Stimulated activated CD8-positive, alpha-beta memory T cell treated with anti-CD3 and anti-CD28 coated beads, Interleukin-7, amount 100 ng/mL, for 24 hours (primary cell): ENCODE measurements around the gene TMEM115.

ENCODE experiments used
- DNase-seq: peaks from one replicate; pipeline ENCODE4 v3.0.0-alpha.2; 2020; ENCODE audit warnings: low read depth

The TMEM115 gene, protein sequence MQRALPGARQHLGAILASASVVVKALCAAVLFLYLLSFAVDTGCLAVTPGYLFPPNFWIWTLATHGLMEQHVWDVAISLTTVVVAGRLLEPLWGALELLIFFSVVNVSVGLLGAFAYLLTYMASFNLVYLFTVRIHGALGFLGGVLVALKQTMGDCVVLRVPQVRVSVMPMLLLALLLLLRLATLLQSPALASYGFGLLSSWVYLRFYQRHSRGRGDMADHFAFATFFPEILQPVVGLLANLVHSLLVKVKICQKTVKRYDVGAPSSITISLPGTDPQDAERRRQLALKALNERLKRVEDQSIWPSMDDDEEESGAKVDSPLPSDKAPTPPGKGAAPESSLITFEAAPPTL

DNA sequence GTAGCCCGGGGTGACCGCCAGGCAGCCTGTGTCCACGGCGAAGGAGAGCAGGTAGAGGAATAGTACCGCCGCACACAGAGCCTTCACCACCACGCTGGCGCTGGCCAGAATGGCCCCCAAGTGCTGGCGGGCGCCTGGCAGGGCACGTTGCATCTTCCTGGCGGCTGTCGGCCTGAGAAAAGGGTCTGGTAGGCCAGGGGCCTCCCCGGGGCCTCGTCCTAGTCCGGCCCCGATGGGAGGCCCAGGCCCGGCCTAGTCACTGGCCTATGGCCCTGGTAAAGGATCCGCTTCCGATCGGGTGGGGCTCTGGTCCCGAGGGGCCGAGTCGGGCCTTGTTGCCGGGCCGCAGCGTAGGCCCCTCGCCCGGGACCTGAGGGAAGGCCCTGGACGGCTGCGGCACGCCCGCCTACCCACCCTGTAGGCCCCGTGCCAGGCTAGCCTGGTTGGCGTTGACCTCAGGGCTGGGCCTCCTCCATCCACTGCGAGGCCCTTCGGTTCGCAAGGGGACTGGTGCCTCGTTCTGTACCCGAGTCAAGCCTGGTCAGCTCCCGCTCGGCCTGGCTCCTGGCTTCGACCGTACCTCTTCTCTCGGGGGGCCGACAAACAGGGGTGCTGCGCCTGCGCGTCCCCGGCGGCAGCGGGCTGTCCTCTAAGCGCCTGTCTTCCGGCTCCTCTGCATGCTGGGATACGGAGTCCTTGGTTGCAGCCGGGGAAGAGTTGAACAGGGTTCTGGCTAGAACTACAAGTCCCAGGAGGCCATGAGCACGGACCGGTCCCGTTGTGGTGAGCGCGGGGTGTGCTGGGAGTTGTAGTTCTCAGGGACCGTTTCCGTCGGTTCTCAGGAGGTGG is at the start of gene TMEM115:
Gene TMEM115 (minus strand): TSS at position 611 of the 849 bp plus-strand sequence. CDS start 458 bp downstream, at position 153.
- DNase-seq = peak; percentile 87

DNA sequence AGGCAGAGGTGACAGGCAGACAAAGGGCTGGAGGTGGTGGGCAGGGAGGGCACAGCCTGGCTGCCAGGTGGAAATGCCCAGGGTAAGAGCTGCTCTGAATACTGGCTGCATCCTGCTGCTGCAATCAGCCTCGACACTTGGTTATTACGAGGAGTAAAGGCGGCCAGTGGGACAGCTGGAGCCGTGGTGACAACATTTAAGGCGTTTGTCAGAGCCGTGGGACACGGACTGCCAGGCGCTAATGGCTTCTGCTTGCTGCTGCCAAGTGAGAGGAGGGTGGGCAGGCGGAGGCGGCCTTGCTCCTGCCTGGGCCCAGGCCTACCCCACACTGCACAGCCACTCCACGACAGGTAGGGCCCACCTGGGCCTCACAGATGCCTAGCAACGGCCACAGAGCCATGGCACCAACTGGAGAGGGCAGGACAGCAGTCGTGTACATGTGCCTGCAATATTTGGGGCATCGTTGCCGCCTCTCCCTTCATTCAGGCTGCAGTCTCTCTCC is 49.2 kb upstream of the TMEM115 start:
- DNase-seq = no peak

DNA sequence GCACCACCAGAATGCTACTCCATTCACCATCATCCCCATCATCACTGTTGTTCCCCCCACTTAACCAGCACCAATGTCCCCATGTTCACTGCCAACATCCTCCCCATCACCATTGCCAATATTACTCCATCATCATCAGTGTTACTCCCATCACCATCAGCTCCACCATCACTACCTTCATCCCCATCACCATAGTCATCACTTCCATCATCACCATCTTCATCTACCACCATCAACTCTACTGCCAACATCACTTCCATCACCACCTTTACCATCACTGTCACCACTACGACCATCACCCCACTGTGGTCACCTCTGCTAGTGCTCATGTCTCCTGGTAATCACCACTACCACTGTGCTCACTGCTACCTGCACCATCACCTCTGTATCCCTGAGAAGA is 47.2 kb upstream of the TMEM115 start:
- no peak for DNase-seq

DNA sequence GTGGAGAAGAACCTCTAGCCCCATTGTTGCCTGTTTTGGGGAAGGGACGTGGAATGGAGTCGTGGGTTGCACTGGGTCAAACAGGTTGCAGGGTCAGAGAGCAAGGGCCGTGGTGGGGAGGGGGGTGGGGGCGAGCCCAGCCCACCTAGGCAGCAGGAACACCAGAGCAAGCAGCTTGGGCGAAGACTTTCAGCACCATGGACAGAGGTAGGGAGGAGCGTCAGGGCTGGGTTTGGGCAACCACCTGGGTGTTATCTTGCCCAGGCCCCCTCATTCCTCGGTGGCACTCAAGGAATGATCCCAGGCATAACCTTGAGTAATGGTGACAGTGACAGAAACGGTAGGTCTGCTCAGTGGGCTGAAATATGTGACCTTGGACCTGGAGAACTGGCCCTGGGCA is 45.9 kb upstream of the TMEM115 start:
- no peak for DNase-seq

DNA sequence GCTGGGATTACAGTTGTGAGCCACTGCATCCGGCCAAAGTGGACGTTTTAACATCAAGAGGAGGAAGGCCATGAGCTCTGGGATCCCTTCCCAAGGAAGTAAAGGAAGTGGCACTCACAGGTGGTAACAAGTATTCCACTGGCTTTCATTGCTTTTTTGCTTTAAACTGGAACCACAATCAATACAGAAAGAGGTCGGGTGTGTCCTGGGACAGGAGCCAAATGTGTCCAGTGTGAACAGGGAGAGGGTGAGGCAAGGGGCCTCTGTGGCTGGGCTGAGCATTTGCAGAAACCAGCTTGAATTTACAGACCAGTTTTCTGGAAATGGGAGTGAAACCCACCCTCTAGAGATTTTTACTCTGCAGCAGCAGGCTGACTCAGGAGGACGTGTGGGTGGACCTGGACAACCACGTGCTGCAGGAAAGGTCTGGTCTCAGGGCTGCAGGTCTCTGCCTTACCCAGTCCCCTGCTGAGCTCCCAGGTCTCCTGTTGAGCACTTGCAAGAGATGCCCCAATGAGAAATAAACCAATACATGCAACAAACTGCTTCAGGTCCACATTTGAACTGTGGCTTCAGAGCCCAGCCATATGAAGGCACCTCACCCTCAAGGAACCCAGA is 42.8 kb upstream of the TMEM115 start:
- no peak for DNase-seq

DNA sequence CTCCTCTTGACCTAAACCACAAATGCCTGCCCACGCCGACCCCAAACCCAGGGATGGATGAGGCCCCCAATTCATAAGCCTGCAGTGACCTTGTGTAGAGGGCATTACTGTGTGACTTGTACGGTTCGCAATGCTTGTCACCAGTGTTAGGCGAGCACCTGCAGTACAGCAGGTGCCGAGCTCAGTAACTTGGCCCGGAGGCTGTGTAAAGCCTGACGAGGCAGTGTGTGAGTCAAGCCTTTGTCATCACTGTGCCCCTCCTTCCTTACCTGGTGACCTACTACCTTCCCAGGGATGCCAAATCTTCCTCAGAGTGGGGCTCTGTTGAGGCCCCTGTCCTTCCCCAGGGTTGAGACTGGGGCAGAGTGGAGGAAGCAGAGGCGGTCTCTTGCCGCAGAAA is 37.2 kb upstream of the TMEM115 start:
- no peak for DNase-seq

DNA sequence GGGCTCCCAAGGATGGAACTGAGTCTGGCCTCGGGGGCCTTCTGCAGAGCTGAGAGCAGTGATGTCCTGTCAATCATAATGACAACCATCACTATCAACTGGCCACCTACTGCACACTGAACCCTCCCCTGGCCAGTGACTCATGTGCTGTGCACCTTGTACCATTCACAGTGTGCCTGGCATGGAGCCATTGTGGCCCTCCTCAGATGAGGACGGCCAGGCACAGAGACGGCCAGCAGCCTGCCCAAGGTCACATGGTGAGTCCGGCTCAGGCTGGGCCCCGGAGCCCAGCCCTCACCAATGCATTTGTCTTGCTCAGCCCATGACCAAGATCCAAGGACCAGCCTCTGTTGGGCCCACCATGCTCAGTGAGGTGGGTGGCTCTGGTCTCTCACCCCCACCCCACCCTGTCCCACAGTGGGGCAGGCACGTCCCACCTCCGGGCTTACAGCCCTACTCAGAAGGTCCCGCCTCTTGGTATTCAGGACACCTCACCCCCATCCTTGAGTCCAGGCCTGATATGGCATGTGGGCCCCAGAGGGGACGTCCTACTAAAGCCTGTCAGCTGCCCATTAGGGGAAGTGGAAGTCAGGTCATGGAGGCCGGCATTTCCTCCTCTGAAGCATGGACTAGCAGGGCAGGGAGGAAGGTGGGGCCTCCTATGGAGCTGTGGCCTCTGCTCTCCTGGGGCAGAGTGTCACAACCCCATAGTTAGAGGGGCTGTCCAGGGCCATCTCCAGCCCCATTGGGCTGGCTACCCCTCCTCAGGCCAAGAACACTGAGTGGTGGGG is 35.9 kb upstream of the TMEM115 start:
- DNase-seq = no peak

DNA sequence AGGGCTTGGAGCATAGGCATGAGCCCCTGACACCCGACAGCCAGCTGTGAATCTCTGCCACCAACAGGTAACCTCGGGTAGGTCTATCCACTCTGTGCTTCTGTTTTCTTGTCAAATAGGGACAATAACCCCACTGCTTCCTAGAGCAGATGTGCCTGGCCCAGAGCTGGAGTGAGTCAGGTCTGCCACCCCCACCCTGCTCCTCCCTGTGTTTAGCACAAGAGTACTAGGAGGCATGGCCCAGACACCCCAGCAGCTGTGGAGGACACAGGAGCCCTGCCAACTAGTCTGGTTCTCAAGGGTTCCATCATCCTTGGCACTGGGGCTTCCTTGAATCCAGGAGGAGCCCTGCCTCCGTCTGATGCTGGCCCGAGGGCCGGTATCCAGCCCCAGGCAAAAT is 33.7 kb upstream of the TMEM115 start:
- no peak for DNase-seq

DNA sequence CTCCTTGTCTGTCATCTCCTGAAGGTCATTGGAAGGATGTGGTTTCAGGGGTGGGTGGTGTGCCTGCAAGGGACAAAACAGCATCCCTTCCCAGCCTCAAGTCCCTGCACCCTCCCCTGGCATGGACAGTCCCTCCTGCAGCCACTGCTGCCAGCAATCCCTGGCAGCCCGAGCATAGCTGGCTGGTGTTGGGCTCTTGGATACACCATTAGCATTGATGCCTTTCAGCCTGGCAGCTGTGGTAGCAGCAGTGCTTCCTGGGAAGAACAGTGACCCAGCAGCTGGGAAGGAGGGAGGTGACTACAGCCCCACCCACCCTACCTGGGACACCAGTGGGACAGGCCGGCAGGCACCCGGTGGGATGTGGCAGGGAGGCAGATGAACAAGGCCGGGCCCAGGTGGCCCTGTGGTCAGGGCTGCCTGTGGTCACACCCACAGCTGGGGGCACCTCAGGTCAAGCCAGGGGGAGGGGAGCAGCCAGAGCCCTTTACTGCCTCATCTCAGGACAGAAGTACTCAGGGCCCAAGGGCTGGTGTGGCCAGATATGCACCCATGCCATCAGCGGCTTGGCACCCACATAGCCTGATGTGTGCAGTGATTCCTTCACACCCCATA is 32.9 kb upstream of the TMEM115 start:
- DNase-seq = no peak

DNA sequence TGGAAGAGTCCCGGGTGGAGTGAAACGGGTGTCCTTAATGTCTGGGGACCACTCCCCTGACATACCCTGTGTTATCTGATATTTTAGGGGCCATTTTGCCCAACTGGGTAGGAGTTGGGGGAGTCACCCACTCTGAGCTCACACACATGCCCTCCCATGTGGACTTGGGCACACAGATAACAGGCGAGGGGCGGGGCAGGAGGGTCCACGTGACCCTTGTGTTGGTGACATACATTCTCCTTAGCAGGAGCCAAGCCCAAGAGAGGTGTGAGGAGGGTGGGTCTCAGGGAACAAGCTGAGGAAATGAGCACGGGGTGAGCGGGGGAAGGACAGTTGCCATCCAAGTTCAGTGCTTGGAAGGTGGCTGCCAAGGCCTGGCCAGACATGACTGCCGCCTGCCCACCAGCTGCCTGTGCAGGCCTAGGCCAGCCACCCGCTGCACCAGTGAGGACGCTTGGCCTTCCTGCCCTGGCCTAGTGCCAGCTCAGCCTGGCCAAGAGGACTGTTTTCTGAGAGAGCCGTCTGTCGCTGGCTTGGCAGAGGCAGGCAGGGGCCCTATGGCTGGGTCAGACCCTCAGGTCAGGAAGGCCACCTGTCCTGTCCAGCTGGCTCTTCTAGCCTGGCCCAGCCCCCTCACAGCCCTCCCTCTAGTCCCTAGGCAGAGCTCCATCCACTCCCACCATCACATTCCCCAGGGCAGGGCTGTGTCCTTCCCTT is 31.3 kb upstream of the TMEM115 start:
- DNase-seq = no peak

DNA sequence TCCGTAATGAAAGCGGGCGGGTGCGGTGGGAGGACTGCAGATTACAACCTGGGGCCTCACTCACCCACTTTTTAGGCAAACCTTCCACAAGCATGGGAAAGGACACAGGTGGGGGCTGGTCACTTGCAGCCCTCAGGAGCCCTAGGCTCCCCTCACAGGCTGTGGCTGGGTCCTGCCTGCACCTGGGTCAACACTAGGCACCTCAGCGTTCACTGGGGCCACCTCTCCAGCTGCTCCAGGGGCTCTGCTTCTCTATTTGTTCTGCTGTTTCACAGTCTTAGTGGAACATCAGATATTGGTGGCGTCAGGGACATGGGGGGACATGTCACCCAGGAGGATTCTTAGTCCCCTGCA is 30.1 kb upstream of the TMEM115 start:
- DNase-seq = no peak

DNA sequence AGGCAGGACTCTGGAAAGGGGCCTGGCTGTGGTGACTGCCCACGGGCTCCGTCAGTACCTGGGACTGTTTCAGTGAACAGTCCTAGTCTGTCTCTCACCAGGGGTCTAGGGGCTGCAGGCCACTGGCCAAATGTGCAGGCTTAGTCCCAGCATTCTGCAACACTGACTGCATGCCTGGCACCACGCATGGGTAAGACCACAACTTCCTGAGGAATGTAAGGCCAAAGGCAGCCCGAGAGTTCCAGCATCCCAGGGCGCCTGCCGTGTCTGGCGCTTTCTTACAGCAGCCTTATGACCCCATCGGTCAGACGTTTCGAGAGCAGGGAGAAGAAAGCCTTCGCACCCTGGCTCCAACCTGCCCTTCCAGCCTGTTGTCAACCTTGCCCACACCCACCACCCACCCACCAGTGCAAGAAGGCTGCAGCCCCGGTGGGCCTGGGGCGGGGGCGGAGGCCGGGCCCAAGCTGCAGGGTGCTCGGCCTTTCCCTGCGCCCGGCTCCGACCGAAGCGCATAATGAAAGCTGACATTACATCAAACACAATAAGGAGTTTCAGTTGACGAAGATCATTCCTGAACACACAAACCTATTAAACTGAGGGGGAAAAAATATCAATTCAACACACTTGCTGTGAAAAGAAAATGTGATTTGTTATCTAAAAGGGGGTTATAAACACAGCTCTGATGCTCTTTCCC is 29.5 kb upstream of the TMEM115 start:
- DNase-seq = no peak

DNA sequence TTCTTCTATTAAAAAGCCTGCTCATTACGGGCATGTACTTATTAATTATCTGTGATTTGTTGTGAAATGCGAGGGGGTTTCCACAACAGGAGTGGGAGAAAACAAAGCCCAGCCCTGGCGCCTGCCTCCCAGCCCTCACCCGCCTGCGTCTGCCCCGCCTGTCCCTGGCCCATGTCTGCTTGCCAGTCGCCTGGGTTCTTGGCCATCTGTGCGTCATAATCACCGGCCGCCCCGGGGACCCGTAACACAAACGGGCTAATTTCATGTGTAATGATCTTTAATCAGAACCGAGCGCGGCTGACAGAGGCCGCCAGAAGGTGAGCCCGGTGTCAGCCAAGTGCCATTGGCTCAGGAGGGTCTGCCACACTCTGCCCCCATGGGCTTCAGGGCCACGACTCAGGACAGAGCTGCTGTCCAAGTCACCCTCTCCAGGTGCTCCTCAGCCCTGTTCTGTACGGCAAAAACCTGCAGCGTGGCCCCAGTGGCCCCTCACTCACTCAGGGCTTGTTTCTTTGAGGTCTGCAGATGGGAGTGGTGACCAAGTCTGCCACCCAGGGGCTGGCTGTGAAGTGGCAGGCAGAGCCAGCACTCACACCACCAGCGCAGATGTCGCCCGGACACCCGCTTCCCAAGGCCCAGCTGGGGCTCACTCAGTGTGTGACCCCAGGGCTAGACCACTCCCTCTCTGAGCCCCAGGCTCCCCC is 28.8 kb upstream of the TMEM115 start:
- no peak for DNase-seq

DNA sequence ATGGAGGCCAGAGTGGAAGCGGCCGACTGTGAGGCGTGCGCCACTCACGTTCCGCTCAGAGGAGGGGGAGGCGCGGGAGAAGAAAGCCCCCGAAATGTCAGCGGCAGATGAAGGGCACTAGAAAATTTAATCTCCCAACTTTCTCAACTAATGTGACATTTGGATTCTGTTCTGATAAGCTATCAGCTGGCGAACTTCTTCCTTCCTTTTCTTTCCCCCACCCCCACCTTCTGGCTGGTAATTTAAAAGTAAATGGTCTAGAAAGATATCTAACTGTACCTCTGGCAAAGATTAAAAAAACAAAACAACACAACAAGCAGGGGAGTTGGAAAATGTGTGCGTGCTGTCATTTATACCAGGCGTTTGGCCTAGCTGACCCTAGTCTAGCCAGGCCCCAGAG is 26.4 kb upstream of the TMEM115 start:
- DNase-seq = no peak

DNA sequence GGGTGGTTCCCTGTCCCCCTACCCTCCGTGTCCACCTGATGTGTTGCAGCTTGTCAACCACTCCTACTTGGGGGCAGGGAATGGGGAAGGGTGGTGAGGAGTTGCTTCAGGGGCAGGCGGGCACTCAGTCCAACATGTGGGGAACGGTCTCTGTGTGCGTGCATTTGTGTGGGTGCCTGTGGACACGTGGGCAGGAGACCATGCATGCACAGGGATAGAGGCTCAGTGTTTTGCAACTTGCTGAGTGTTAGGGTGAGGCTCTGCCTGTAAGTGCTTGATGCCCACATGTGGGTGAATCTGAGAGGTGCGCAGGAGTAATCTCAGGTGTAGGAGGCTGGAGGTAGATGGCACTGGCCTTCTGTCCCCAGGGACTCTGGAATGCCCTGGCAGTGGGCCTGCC is 24.4 kb upstream of the TMEM115 start:
- no peak for DNase-seq

DNA sequence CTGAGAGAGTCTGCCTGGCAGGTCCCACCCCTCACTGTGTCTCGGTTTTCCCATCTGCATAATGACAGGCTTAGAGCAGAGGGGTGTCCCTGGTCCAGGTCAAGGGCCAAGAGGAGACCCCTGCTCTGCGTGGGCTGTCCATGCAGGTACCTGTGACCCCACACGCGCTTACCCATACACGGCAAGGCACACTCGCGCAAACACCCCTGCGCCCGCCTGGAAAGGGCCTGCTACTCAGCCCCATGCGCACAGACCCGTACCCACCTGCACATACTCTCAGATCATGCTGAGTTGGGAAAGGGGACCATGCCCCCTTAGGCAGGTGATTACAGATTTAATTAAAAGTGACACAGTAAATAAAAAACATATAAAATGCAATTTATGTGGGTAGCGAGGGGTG is 23.4 kb upstream of the TMEM115 start:
- no peak for DNase-seq

DNA sequence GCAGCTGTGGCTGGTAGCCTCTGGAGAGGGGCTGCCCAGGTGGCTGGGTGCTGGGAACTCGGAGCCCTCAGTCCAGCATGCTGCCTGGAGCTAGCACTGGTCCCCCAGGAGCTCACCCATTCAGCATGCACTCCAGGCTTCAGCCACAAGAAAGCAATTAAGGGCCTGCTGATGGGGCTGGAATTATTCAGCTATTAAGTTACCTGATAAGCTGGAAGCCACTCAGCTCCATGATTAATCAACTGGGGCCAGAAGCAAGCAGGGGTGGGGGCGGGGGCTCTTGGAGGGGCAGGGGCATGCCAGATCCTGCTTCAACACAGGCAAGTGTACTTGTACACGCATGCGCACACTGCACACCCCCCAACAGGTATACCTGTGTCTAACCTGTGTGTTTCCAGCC is 22.1 kb upstream of the TMEM115 start:
- DNase-seq = no peak

DNA sequence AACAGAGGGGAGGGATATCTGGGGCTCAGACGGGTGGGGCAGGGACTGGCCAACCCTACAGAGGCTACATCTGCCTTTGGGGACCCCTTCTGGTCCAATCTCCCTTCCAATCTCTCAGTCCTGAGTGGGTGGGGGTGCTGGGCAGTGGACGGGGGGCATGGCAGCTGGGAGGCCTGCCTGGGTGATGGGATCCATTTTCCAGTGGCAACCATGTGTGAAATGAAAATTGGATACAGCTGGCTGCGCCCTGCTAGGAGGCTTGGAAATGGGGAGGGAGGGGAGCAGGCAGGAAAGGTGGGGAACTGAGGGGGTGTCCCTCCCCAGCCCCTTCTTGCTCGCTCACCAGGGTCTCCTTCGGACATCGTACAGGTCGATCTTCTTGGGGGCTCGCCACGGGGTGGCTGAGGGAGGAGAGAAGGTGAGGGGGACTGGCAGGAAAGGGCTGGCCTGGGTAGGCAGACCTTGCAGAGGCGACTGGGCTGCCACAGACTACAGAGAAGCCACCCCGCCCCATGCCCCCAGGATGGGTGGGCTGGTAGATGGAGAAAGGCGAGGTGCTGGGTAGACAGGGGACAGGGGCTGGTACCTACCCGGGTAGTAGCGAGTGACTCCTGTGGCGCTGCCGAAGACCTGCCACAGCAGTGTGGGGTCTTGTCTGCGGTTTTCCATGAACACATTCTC is 21.2 kb upstream of the TMEM115 start:
- DNase-seq = no peak

DNA sequence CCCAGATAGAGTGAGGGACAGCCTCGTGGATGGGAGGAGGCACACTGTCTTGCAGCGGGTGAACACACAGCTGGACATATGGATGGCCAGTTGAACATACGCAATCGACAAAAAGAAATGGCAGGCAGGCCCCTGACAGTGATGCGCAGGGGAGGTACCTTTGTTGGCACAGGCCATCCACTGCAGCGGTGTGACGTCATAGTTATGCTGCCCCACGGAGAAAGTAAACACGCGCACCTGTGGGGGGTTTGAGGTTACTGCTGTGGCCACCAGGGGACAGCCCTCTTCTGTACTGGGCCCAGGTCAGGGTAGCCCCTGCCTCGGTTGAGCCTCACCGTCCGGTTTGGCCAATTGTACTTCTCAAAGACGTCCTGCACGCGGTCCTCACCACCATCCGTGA is 19.4 kb upstream of the TMEM115 start:
- DNase-seq = no peak
